Measurements from ENCODE around the gene CTIF. TPM values are rescaled to one million over a fixed set of nuclear protein-coding genes. Genes with fewer than 3 reads are reported as not detected.

Gene CTIF
- total RNA-seq, 4 donors from 2014 or later: 16.6 to 116 (median 34.5) TPM

- TF ChIP-seq POLR2A (IDR thresholded peaks at IDR 0.05): no peak
- TF ChIP-seq, protein P1, sequence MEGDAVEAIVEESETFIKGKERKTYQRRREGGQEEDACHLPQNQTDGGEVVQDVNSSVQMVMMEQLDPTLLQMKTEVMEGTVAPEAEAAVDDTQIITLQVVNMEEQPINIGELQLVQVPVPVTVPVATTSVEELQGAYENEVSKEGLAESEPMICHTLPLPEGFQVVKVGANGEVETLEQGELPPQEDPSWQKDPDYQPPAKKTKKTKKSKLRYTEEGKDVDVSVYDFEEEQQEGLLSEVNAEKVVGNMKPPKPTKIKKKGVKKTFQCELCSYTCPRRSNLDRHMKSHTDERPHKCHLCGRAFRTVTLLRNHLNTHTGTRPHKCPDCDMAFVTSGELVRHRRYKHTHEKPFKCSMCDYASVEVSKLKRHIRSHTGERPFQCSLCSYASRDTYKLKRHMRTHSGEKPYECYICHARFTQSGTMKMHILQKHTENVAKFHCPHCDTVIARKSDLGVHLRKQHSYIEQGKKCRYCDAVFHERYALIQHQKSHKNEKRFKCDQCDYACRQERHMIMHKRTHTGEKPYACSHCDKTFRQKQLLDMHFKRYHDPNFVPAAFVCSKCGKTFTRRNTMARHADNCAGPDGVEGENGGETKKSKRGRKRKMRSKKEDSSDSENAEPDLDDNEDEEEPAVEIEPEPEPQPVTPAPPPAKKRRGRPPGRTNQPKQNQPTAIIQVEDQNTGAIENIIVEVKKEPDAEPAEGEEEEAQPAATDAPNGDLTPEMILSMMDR (IDR thresholded peaks at IDR 0.05): no peak
- H3K4me1 ChIP-seq: peaks cover 0 to 6% (median 2%) of the 10 kb centered on the region in 4 donors
- no peak overlapping the region for H3K27ac ChIP-seq
- no peaks in the 10 kb centered on the region for H3K36me3 ChIP-seq
- no peaks in the 10 kb centered on the region for H3K9me3 ChIP-seq
- DNase-seq: no peak
- no peaks in the 10 kb centered on the region for H3K27me3 ChIP-seq
- H3K4me3 ChIP-seq: no peak overlapping the region
Observed at GRCh38 chr18:48720655-48721025, 181.8 kb downstream of the CTIF start.

DNA sequence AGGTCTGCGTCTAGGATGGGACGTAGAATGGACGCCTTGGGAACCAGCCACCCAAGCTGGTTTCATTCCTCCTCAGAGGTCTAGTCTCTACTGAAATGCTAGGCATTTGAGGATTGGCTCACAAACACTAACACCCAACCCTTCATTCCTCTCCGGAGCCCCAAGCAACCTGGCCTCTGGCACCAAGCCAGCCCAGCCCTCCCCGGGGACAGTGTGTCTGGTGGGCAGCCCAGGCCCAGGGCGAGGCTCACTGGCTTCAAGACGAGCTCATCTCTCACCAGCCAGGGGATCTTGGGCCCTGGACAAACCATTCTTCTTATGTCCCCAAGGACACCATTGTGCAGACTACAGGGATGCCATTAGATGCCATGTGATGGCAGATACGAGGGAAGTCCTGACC lies 182.5 kb downstream of the CTIF start:
- no peaks in the 10 kb centered on the region for H3K4me1 ChIP-seq
- no peaks in the 10 kb centered on the region for H3K36me3 ChIP-seq
- no peaks in the 10 kb centered on the region for H3K9me3 ChIP-seq
- no peak for TF ChIP-seq POLR2A (IDR thresholded peaks at IDR 0.05)
- TF ChIP-seq, protein P1 (IDR thresholded peaks at IDR 0.05): no peak
- DNase-seq: no peak
- H3K27me3 ChIP-seq: no peaks in the 10 kb centered on the region
- H3K4me3 ChIP-seq: no peak overlapping the region
- H3K27ac ChIP-seq: no peak overlapping the region

DNA sequence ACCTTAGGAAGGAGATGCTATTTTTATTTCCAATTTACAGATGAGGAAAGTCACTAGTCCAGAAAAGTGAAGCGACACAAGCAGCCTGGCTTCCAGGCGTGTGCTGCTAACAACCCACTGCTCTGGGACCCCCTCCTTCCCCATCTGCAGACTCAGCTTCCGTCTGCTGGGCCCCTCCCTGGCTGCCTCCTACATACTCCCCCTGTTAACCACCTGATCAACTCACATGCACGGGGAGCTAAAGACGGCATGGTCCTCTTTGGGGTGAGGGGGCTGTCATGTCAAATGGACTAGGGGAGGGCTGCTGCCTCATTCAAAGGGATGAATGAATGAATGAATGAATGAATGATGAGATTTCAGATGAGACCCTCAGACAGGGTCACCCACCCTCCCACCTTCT lies 184.2 kb downstream of the CTIF start:
- H3K4me3 ChIP-seq: no peak overlapping the region
- H3K36me3 ChIP-seq: no peaks in the 10 kb centered on the region
- TF ChIP-seq, protein P1 (IDR thresholded peaks at IDR 0.05): no peak
- no peak for TF ChIP-seq POLR2A (IDR thresholded peaks at IDR 0.05)
- no peaks in the 10 kb centered on the region for H3K27me3 ChIP-seq
- H3K4me1 ChIP-seq: no peaks in the 10 kb centered on the region
- no peaks in the 10 kb centered on the region for H3K9me3 ChIP-seq
- H3K27ac ChIP-seq: no peak overlapping the region
- DNase-seq: no peak

DNA sequence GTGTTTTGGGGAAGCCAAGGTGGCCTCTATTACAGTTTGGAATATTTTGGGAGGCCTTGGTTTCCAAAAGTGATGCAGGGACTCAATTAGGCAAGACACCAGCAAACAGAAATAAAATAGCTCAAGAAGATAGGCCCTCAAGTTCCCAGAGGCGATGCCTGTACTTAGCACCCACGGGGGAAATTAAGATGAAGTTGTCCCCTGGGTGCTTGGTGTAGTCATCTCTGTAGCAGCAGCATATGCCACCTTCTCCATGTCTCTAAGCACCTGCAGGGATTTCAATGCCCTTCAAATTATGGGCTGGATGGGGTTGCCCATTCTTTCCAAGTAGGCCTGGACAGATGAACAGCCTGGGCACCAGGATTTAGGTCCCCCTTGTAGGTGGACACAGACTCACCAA lies 185.0 kb downstream of the CTIF start:
- Histone ChIP-seq H3K4me3 (no peak overlapping the region), H3K9me3 (no peaks in the 10 kb centered on the region), H3K4me1 (no peaks in the 10 kb centered on the region), H3K27me3 (no peaks in the 10 kb centered on the region), H3K27ac (no peak overlapping the region), H3K36me3 (no peaks in the 10 kb centered on the region)
- TF ChIP-seq, protein P1 (IDR thresholded peaks at IDR 0.05): no peak
- no peak for TF ChIP-seq POLR2A (IDR thresholded peaks at IDR 0.05)
- DNase-seq: no peak

DNA sequence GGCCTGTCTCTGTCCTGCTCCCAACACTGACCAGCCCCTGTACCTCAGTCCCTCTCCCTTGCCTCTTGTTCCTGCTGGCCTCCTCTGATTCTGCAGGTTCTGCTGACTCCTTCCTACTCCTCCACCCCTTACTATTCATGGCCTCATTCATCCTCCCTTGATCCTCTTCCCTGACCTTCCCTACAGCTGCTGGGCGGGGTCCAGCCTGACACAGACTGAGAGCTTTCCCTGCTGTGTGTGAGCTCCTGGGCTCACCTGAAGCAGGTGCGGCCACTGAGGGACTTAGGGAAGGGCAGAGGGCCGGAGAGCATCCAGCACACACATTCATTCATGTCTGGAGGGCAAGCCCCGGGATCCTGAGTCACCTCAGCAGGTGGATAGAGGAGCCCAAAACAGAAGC lies 185.6 kb downstream of the CTIF start:
- H3K27ac ChIP-seq: no peak overlapping the region
- TF ChIP-seq, protein P1 (IDR thresholded peaks at IDR 0.05): no peak
- TF ChIP-seq POLR2A (IDR thresholded peaks at IDR 0.05): no peak
- DNase-seq: peak in 1 of 3 donors; percentile 55
- no peaks in the 10 kb centered on the region for H3K9me3 ChIP-seq
- H3K4me1 ChIP-seq: no peaks in the 10 kb centered on the region
- H3K4me3 ChIP-seq: no peak overlapping the region
- no peaks in the 10 kb centered on the region for H3K27me3 ChIP-seq
- no peaks in the 10 kb centered on the region for H3K36me3 ChIP-seq

GRCh38 chr18:48724939-48725338 lies 186.1 kb downstream of the CTIF start:
- no peaks in the 10 kb centered on the region for H3K36me3 ChIP-seq
- no peak for DNase-seq
- H3K4me3 ChIP-seq: no peak overlapping the region
- no peak for TF ChIP-seq POLR2A (IDR thresholded peaks at IDR 0.05)
- TF ChIP-seq, protein P1 (IDR thresholded peaks at IDR 0.05): no peak
- H3K9me3 ChIP-seq: no peaks in the 10 kb centered on the region
- H3K27ac ChIP-seq: peak overlapping the region in 1 of 4 donors; percentile 76
- H3K27me3 ChIP-seq: no peaks in the 10 kb centered on the region
- no peaks in the 10 kb centered on the region for H3K4me1 ChIP-seq
